NCI-H345 treated with DMSO at 0.1 percent for 48 hours (cell line): ENCODE data around the gene ARHGAP28.

Experiments
- DNase-seq: peaks from one replicate; lab custom pipeline; 2025; ENCODE audit not compliant: unreplicated experiment; lab: John Stamatoyannopoulos, UW

The ARHGAP28 gene

DNA sequence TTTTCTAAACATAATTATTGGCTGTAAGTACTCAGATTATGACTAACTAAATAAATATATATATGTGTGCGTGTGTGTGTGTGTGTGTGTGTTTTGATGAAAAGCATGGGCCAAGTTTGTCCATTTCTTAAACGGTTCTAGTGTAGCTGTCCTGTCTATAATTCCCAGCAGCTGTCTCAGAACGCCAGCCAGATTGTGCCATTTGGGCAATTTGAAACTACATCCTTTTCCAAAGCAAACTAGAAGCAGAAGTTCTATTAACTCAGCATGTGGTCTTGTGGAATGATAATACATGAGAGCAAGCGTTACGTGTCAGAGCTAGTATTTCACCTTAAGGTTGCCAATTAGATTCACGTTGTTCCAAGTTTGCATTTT lies 1.7 kb downstream of the ARHGAP28 start:
- no peak for DNase-seq

DNA sequence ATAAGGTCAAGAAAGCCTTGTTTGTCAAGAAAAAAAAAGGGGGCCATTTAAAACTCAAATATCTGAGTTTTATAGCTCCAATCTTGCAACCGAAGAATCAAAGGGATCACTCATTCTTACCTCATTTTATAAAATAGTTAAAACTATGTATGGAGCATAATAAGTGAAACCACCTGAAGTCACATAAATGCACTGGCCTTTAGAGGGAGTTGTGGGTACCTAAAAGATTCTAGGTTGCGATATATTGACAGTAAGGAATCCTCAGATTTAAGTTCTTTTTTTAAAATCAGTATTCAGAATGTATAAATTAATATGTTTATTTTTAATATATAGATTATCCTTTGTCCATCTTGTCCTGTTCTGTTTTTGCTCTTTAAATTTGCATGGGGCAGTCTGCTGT lies 3.4 kb downstream of the ARHGAP28 start:
- DNase-seq: no peak

DNA sequence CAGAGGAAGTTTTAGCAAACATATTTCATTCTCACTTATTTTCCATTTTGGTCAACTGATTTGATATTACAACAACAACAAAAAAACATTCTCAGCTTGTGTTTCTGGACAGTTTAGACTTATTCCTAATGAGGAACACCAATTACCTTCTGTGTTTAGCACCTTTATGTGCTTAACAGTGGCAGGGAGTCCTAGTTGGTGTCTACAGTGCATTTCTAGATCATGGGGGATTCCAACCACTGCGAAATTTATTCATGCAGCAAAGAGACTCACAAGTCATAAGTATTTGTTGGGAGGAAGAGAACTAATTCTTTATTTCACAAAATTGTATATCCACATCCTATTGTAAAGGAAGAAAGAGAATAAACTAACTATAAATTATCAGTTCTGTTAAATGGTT lies 4.2 kb downstream of the ARHGAP28 start:
- no peak for DNase-seq

DNA sequence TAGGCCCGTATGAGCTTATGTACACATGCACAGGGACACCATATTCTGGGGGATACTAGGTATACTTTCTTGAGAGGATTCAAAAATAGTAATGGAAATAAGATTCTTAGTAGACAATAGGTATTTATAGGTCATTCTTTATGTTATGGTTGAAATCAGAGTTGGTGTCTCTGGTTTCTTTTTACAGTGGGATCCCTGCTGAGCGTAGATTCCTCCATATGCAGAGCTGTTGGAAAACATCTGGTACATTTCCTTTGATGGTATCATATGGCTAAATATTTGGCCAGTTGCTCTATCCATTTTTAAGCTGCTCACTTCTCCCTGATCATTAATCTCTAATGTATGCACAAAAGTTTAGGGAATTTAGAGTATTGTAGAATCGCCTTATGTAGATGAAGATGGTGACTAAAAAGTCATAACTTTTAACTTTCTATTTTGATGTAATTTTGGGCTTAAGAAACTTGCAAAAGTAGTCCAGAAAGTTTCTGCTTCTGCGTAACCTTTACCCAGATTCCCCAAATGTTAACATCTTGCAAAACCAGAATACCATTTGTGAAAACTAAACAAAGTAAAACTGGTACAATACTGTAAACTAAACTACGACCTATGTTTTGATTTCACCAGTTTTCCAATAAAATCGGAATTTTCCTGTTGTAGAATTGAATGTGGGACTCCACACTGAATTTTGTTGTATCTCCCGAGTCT lies 5.4 kb downstream of the ARHGAP28 start:
- DNase-seq: no peak

DNA sequence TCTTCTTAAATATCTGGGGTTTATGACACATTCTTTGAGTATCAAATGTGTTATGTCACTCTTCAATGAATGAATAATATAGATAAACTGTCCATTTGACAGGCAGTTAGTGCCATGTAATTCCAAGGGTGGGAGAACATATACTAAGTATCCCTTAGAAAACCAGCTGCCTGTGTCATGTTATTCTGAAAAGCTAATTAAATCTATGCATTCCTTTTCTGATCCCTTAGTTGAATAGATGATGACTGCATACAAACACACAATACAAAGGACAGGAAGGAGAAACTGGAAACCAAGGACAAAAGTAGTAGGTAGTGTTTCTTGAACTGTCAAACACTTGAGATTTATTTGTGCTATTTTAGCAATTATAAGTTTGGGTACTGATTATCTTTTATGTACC lies 8.3 kb downstream of the ARHGAP28 start:
- no peak for DNase-seq

DNA sequence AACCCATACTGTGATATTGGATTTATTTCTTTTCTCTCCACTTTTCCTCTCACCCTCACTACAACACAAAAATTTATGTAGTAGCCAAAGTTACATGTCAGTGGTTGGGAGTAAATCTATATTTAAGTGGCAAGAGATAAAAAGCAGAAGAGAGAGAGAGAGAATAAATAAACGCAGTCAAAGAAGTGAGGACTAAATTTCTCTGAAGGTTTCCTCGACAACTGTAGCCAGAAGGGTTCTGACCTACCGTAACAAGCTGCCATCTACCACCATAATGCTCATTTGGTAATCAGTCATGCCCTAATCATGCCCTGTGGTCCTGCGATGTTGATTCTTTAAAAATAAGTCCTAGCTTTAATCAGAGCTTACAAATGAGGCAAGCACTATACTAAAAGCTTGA lies 9.1 kb downstream of the ARHGAP28 start:
- DNase-seq: no peak

DNA sequence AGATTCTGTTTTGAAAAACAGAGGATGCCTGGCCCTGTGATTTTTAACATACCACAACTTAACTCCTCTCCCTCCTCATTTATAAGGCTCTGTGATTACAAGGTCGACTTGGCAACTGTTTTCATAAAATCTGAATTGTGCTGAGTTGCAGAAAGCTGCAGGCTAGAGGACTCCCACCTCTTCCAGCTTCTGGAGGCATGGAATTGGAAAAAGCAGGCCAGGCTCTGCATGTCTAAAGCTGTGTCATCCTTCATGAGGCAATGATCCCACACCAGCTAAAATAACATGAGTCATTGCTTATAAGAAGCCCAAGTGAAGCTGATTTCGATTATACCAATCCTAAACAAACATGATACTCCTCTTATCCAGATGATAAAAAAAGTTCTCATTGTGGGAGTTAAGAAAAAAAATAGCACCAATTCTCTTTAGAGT lies 11.7 kb downstream of the ARHGAP28 start:
- no peak for DNase-seq

DNA sequence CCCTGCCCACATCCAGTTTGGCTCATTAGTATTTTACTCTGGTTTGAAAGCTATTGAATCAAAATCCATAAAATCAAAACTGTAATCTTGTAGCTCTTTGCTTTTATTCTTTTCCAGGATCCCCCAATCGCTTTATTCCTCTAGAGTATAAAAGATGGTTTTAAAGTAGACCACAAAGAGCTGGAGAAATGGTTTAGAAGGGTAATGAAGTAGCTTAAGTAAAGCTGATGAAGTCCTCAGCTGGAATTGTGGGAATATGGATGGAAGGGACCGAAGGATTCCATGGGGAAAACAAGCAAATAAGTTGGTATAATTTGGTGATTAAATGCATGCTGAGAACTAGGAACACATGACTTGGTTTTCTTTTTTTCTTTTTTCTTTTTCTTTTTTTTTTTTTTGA lies 12.3 kb downstream of the ARHGAP28 start:
- DNase-seq: no peak

DNA sequence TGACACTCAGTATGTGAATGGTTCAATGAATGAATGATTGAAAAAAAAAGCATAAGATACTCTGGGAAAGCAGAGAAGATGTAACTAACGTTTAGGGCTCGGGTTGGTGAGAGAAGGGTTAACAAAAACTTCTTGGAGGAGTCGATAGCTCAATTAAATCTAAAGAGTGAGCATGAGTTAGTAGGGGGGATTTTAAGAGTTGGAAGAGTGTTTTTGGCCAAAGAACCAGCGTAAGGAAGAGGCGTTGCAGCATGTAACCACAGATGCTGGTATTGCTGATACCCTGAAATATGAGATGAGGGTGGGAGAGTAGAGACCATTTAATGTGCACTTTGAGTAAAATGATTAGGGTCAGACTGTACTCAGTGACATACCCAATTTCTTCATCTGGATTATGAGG lies 14.5 kb downstream of the ARHGAP28 start:
- DNase-seq: no peak

DNA sequence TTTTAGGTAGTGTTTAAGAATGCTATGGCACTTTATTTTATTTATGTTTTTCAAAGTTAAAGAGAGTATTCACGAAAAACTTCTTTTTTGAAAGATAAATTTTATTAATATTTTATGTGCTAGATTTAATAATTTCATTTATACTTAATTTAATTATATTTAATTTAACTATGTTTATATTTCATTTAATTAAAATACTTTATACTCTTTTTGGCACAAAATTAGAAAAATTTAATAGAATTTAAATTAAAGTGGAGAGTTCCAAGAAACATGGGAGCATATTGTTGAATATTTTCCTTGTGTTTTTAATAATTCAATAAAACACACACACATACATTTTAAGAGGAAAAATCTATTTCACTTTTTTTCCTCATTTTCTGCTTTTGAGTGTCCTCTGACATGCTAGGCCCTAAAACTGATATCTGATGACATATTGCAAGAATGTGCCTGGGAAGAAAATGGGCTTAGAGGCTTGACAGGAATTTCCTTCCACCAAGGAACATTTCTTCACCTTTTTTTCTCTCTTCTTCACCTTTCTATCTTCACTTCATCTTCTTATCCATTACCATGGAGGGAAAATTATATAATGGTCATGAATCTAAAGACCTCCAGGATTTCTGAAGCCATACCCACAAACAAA lies 15.4 kb downstream of the ARHGAP28 start:
- no peak for DNase-seq

DNA sequence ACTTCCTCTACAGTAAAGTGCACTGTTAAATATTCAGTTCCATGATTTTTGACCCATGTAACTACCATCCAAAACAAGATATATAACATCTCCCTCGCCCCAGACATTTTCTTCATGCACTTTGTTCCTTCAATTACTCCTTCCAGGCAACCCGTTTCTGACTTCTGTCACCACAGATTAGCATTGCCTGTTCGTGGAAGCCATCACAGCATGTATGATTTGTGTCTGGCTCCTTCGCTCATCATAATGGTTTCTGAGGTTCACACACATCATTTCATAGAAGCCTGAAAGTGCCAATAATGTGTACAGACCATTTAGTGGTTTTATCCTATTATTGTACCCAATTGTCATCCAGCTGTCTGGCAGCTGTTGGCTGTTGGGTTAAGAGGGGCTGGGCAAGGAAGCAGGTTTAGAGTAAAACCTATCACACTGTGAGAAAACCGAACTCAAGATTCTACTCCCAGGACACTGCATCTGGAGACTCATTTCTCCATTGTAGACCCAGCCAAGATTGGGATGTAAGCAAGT lies 16.1 kb downstream of the ARHGAP28 start:
- no peak for DNase-seq

DNA sequence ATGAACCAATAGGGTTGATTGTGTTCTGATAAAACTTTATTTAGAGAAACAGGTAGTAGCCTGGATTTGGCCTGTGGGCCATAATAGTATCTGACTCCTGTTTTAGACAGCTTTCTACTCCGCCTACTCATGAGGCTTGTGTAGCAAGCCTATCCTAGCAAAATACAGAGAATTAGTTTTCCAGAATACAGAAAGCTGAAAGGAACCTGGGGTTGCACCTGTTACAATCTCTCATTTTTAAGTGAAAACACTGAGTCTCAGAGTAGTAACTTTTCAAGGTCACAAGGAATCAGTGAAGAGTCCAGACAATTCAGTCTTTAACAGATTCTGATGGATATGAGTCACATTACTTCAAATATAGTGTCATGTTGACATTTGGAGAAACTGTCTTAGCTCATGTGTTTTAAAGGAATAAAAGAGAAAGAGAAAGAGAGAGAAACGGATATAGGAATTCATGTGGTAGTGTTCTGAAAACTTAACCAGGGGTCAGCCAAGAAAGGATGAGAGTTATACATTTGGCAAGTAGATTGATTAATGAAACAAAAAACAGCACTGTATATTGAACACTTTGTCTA lies 17.0 kb downstream of the ARHGAP28 start:
- DNase-seq: no peak

DNA sequence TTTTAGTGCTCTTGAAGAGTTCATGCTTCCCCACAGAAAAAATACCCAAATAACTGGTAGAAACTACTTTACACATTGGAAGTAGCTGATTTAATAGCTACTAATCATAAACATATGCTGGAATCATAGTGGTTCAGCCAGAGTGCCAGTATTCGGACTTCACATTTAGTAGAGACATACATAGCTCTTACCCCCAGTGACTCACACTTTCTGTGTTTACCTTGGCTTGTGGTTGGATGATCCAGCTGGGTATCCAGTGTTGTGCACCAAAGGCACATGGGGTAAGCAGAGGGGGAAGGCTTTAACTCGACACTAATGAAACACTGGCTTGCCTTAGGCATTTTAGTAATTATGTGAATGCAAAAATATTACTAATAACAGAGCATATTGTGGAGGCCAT lies 18.1 kb downstream of the ARHGAP28 start:
- DNase-seq: no peak

DNA sequence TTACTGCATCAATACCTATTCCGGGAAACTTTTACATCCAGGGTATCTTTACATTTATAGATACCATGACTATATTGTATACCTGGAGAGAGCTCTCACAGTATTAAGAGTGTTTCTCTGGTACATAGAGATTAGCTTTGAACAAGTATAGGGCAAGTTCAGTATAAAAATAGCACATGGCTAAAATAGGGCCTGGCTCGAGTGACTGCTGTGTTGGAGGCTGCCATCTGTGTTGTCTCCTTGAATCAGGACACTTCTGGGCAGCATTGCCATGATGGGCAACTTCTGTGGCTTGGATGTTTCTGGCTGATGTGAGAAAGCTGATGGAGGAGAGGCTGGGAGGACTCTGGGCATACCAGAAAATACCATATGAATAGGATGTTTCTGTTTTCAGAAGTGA lies 18.7 kb downstream of the ARHGAP28 start:
- no peak for DNase-seq

DNA sequence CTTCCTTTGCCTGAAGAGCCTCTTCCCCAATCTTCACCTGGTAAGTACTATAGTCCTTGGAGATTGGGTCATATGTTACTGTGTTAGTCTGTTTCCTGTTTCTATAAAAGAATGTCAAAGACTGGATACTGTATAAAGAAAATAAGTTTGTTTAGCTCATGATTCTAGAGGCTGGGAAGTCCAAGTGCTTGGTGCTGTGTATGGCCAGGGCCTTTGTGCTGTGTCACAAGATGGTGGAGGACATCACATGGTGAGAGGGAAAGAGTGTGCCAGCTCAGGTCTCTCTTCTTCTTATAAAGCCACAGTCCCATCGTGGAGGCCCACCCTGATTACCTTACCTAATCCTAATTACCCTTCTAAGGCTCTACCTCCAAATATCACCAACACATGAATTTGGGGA lies 20.9 kb downstream of the ARHGAP28 start:
- DNase-seq: no peak

DNA sequence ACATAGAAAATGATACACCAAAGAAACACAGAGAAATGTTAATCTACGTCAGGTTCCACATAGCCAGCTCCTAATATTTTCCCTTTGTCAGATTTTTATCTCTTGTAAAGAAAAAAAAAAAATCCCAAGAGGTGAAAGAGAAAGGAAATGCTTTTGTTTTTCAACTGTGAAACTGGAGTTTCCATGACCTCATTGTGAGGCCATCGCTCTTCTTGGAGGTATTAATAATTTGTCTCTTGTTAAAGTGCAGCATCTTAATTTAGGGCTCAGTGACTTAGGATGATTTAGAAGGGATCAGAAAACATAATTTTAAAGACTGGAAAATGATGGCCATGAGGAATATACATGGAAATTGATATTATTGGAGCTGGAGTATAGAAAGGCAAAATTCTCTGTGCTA lies 21.7 kb downstream of the ARHGAP28 start:
- no peak for DNase-seq

DNA sequence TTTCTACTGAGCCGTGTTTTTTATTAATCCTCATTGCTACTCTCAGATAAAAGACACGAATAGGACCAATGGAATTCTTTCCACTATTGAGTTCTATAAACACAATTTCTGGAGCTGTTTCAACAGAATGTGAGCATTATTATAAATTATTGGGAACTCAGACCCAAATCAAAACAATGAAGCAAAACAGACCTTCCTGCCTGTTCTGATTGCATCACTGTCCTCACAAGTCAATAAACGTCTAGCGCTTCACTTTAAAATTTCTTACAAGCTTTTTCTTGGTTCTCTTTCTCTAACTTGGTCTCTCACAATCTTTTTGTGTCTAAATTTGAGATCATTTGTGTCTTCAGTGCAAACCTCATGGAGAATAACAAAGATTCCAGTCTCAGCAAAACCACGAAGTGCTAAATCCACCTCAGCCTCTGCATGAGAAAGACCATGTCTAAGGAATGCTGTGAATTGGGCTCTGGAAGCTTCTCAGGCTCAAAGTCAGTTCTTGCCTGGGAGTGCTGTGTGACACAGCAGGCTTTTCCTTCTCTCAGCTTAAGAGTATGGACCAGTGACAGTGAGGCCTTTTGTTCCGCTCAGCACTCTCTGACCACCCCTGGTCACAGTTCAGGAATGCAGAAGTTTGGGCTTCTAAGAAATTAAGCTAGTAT lies 22.8 kb downstream of the ARHGAP28 start:
- no peak for DNase-seq

DNA sequence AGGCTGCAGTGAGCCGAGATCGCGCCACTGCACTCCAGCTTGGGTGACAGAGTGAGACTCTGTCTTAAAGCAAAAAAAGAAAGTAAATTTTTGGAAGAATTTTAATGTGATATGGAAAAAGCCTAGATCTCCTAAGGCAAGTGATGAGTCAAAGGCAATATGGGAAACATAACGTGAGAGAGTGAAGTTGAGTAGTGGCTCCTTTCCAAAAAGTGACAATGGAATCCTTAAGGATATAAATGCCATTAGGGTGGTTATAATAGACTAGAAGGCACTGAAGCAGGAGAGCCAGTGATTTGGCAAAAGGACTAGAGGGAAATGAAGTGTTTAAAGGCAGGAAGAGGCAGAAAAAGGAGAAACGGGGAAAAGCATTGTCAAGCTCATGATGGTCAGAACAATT lies 25.6 kb downstream of the ARHGAP28 start:
- no peak for DNase-seq

DNA sequence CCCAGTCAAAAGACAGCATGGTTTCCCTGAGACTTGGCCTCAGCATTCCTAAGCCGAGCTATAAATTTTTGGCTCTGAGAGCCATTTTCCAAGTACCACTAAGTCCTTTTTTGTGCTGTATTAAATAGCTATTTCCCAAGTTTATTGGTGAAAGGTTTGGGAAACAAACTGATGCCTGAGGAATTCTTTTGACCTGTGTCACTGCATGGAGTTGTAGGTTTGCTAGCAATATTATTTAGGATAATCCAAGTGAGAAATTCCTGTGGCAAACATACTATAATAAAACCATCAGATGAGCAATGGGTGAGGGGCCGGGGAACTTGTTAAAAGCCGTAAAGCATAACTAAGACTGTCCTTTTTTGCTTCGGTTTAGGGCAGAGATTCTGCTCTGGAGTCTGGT lies 28.4 kb downstream of the ARHGAP28 start:
- no peak for DNase-seq

DNA sequence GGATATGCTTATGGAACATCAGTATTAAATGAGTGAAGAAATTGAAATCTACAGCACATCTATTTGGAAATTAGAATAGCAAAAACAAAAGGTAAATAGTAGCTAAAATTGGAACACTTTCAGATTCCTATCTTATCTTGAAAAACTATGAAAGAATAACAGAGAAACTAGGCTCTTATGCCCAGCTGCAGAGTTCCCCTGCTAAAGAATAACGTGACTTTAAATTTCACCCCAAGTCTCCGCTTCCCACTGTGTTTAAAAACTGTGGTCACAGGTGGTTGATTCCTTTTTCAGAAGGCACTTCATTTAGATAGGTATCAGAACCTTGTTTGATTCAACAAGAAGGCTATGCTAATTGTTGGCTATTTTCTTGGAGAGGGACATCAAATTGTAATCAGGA lies 30.1 kb downstream of the ARHGAP28 start:
- no peak for DNase-seq

DNA sequence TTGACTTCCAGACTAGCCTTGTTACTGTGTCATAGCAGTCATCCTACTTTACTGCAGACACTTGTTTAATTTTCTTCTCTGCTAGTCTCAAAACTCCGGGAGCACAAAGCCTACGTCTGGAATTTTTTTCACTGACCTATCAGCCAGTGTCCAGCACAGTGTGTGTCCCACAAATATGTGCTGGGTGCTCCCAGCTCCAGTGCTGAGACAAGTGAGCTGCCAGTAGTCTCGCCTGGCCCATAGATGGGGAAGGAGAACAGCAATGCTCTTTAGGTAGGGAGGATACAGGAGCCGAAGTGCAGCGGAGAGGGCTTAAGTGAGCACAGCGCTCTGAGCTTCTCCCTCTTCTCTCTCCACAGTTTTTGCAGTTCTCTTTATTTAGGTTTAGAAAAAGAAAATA lies 34.0 kb downstream of the ARHGAP28 start:
- no peak for DNase-seq

DNA sequence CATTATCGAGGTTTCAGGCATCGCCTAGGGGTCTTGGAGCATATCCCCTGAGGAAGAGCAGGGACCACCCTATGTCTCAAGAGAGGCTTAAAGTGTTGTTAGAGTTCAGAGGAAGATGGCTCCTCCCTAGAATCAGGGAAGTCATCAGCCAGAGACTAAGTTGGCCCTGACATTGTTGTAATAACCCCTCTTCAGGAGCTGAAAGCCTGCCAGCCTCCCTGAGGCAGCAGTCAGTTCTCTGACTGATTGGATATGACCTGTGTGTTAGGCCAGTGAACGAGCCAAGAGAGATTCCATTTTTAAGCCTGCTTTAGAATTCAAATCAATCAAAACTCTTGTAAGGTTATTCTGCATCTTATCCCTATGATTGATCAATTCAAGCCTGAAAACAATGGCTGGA lies 34.9 kb downstream of the ARHGAP28 start:
- no peak for DNase-seq
